GM13976 (cell line): ENCODE measurements around the gene NDFIP1.

Experiments used
- DNase-seq: peaks from one replicate; pipeline ENCODE4 v3.0.0; 2012; ENCODE audit warnings: low spot score
- CTCF ChIP-seq: IDR thresholded peaks from 2 replicates; pipeline ENCODE4 v1.5.1; 2012; ENCODE audit warnings: borderline replicate concordance, mild to moderate bottlenecking; ENCODE audit not compliant: insufficient read depth; ENCODE audit errors: extremely low read depth, missing control alignments, control extremely low read depth
- in situ Hi-C: fragments of 300-500 bp; cut with MboI; formaldehyde crosslinking; loops from one replicate; pipeline ENCODE4 v1.12.0; 2022; ENCODE audit warnings: low sequenced_read_pairs, mixed read lengths, inconsistent platforms; ENCODE audit not compliant: unreplicated experiment

The NDFIP1 gene

GRCh38 chr5:142176255-142176654 lies 67.7 kb downstream of the NDFIP1 start:
- DNase-seq: no peak
- TF ChIP-seq CTCF: no peak
- in situ Hi-C loops: no loop called here

GRCh38 chr5:142178651-142179050 lies 70.1 kb downstream of the NDFIP1 start:
- TF ChIP-seq CTCF: no peak
- in situ Hi-C loops: no loop called here
- DNase-seq: no peak

GRCh38 chr5:142179776-142180387 lies 71.3 kb downstream of the NDFIP1 start:
- DNase-seq: no peak
- in situ Hi-C loops: no loop called here
- TF ChIP-seq CTCF: no peak

- in situ Hi-C loops: no loop called here
- no peak for TF ChIP-seq CTCF
- no peak for DNase-seq
Observed at GRCh38 chr5:142181096-142181495, 72.5 kb downstream of the NDFIP1 start.

- in situ Hi-C loops: no loop called here
- no peak for DNase-seq
- no peak for TF ChIP-seq CTCF
Observed at GRCh38 chr5:142181547-142182163, 73.1 kb downstream of the NDFIP1 start.

- in situ Hi-C loops: no loop called here
- DNase-seq: no peak
- no peak for TF ChIP-seq CTCF
Observed at GRCh38 chr5:142182840-142183239, 74.3 kb downstream of the NDFIP1 start.
